Ramos (cell line): Measurements from ENCODE around the gene FAM221B.

Source experiments
- in situ Hi-C: fragments of 300-500 bp; cut with MboI; formaldehyde crosslinking; loops from one replicate; pipeline ENCODE4 v1.14.3; 2022; ENCODE audit warnings: low sequenced_read_pairs; ENCODE audit not compliant: unreplicated experiment

FAM221B gene

GRCh38 chr9:35828716-35829083 is at the start of gene FAM221B:
Gene FAM221B (minus strand): TSS chr9:35828732. CDS start chr9:35826161, 2,571 bp downstream.
- in situ Hi-C loops, result no loop called here

GRCh38 chr9:35872505-35872904 is 44.0 kb upstream of the FAM221B start:
- in situ Hi-C loops, result no loop called here

GRCh38 chr9:35871545-35871944 is 43.0 kb upstream of the FAM221B start:
- in situ Hi-C loops, result no loop called here

GRCh38 chr9:35870351-35870923 is 41.9 kb upstream of the FAM221B start, which contains the start of gene OR13J1:
Gene OR13J1 (minus strand): TSS chr9:35870401. CDS start chr9:35870401, 0 bp downstream.
- in situ Hi-C loops, result no loop called here

- in situ Hi-C loops, result no loop called here
Observed at GRCh38 chr9:35869621-35870216, 41.2 kb upstream of the FAM221B start.

- in situ Hi-C loops, result no loop called here
Observed at GRCh38 chr9:35868933-35869332, 40.4 kb upstream of the FAM221B start.

GRCh38 chr9:35867538-35867937 is 39.0 kb upstream of the FAM221B start:
- in situ Hi-C loops, result no loop called here

GRCh38 chr9:35864695-35865255 is 36.2 kb upstream of the FAM221B start:
- in situ Hi-C loops, result no loop called here

- in situ Hi-C loops, result no loop called here
Observed at GRCh38 chr9:35863583-35863982, 35.1 kb upstream of the FAM221B start.

GRCh38 chr9:35862328-35862727 is 33.8 kb upstream of the FAM221B start:
- in situ Hi-C loops, result no loop called here

GRCh38 chr9:35861161-35861897 is 32.8 kb upstream of the FAM221B start:
- in situ Hi-C loops, result no loop called here

GRCh38 chr9:35859990-35860339 is 31.4 kb upstream of the FAM221B start:
- in situ Hi-C loops, result no loop called here

- in situ Hi-C loops, result no loop called here
Observed at GRCh38 chr9:35859310-35859989, 30.9 kb upstream of the FAM221B start.

- in situ Hi-C loops, result no loop called here
Observed at GRCh38 chr9:35858458-35858857, 29.9 kb upstream of the FAM221B start.

GRCh38 chr9:35856882-35857281 is 28.4 kb upstream of the FAM221B start:
- in situ Hi-C loops, result no loop called here

- in situ Hi-C loops, result no loop called here
Observed at GRCh38 chr9:35856206-35856605, 27.7 kb upstream of the FAM221B start.

- in situ Hi-C loops, result no loop called here
Observed at GRCh38 chr9:35854091-35854762, 25.7 kb upstream of the FAM221B start.

- in situ Hi-C loops, result no loop called here
Observed at GRCh38 chr9:35852876-35853865, 24.6 kb upstream of the FAM221B start.

GRCh38 chr9:35852267-35852815 is 23.8 kb upstream of the FAM221B start:
- in situ Hi-C loops, result no loop called here
